Body of pancreas (tissue), 4 donors: ENCODE data around the gene BAG1. TPM values are rescaled to one million over a fixed set of nuclear protein-coding genes. Genes with fewer than 3 reads are reported as not detected.

ENCODE experiments used
- ATAC-seq: fragments of 150-250 bp; one replicate; pipeline ENCODE4 v1.9.1; 2016
- DNase-seq, 4 donors: peaks; one replicate each; pipeline ENCODE4 v3.0.0-alpha.2; 2019
- H3K27ac ChIP-seq, 4 donors: fragments of 200-600 bp; sonication (generic); 1 replicate in 3 of 4; 2 replicates in 1 of 4; pipeline versions ENCODE4 v1.5.1 to v1.6.1; 2016 to 2019; ENCODE audit warnings: mild to moderate bottlenecking in 1 of 4, mixed read lengths in 1 of 4, moderate library complexity in 1 of 4
- H3K27me3 ChIP-seq, 2 donors: fragments of 200-600 bp; sonication (generic); one replicate each; pipeline ENCODE4 v1.6.0; 2016; ENCODE audit warnings: mild to moderate bottlenecking in 1 of 2
- H3K36me3 ChIP-seq, 2 donors: fragments of 200-600 bp; sonication (generic); replicated peaks in 1 of 2; 2 replicates each; pipeline ENCODE4 v1.5.1; 2016; ENCODE audit warnings: low read depth in 2 of 2; ENCODE audit not compliant: insufficient read depth in 1 of 2
- H3K4me1 ChIP-seq: fragments of 200-600 bp; sonication (generic); one replicate; pipeline ENCODE4 v1.6.0; 2016
- H3K4me3 ChIP-seq, 2 donors: fragments of 200-600 bp; sonication (generic); 1 replicate in 1 of 2; 2 replicates in 1 of 2; pipeline ENCODE4 v1.5.1; 2016 to 2019
- H3K9me3 ChIP-seq, 3 donors: fragments of 200-600 bp; sonication (generic); 1 replicate in 2 of 3; 2 replicates in 1 of 3; pipeline ENCODE4 v1.5.1; 2016
- POLR2A ChIP-seq, 3 donors: fragments of 450-650 bp; IDR thresholded peaks; one replicate each; pipeline ENCODE4 v1.6.1; 2016; ENCODE audit warnings: antibody characterized with exemption in 3 of 3, mild to moderate bottlenecking in 2 of 3
- WGBS, 2 donors: methylation state at CpG; one replicate each; pipeline ENCODE4 v1.1.5; 2017; 5-methylcytosine and 5-hydroxymethylcytosine counted together
- intact Hi-C: fragments of 100-400 bp; cut with DNase I; formaldehyde crosslinking; loops from one replicate; pipeline ENCODE4 v1.15.1; 2023
- total RNA-seq, 2 donors: library from RNA; depleted of rRNA; stranded (reverse); fragments of >200 nt; gene quantifications; one replicate each; pipeline ENCODE4 v1.1.0, GENCODE V29; 2016
- TF ChIP-seq, protein P1 (sequence below), 7 experiments: fragments of 450-650 bp in 4 of 7; fragments of 200-600 bp in 3 of 7; sonication (generic) in 3 of 7; IDR thresholded peaks; one replicate each; pipeline ENCODE4 v1.5.1; 2016 to 2019; ENCODE audit warnings: antibody characterized with exemption in 7 of 7

BAG1 gene
- total RNA-seq, 2 donors from 2014 or later, result 46.5 to 80.2 TPM

DNA sequence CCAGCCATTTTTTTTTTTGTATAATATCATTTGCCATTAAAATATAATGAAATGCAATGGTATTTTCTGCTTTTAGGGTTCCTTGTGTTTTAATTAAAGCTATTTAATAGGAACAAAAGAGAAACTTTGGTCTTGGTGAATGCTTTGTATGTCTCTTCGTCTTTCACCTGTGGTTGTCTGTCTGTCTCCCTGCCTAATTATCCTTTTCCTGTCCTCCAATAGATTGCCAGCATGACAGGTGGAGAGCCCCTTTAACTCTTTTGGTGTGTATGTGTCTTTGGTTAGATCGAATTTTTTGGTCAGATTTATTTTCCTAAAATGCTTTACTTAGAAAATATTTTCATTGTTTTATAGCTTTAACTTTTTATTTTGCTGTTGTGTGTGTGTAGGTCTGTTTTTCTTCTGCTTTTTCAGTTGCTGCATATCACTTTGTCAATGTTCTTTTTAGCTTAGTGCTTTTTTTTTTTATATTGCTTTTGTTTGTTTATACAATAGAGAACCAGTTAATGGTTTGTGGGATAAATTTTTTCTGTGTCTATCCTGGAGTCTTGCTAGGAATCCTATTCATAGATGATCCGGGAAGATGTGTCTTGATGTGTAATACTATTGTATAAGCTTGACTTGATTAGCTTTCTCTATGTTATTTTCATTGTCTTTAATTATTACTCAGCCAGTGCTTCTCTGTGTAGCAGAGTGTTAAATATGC, 8.9 kb upstream of the BAG1 start:
- H3K9me3 ChIP-seq, result no peaks in the 10 kb centered on the region
- intact Hi-C loops, result no loop called here
- no peaks in the 10 kb centered on the region for H3K4me1 ChIP-seq
- no peak overlapping the region for H3K27ac ChIP-seq
- no peaks in the 10 kb centered on the region for H3K27me3 ChIP-seq
- ATAC-seq (no peak), DNase-seq (no peak)
- no peak overlapping the region for H3K4me3 ChIP-seq
- no peak for TF ChIP-seq POLR2A (IDR thresholded peaks at IDR 0.05)
- TF ChIP-seq, protein P1, sequence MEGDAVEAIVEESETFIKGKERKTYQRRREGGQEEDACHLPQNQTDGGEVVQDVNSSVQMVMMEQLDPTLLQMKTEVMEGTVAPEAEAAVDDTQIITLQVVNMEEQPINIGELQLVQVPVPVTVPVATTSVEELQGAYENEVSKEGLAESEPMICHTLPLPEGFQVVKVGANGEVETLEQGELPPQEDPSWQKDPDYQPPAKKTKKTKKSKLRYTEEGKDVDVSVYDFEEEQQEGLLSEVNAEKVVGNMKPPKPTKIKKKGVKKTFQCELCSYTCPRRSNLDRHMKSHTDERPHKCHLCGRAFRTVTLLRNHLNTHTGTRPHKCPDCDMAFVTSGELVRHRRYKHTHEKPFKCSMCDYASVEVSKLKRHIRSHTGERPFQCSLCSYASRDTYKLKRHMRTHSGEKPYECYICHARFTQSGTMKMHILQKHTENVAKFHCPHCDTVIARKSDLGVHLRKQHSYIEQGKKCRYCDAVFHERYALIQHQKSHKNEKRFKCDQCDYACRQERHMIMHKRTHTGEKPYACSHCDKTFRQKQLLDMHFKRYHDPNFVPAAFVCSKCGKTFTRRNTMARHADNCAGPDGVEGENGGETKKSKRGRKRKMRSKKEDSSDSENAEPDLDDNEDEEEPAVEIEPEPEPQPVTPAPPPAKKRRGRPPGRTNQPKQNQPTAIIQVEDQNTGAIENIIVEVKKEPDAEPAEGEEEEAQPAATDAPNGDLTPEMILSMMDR (IDR thresholded peaks at IDR 0.05), result no peak
- 69 to 83% methylated on average over 3 of the region's 3 CpGs for WGBS, 2 donors
- peaks cover 11 to 52% of the 10 kb centered on the region in 2 donors for H3K36me3 ChIP-seq

DNA sequence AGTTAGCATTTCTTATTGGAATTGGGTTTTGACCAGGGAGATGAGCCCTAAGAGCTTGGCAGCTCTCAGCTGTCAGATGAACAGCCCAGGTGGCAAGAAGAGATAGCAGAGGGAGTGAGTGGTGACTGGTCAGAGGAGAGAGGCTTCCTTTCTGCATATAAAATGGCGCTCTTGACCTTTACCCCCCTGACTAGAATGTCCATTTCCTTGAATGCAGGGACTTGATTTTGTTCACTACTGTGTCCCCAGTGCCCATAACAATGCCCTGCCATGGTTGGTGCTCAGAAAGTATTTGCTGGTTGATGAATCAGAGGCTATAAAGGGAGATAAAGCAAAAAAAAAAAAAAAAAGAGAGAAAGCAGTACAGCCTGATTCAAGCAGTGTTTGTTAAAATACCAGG, 7.6 kb upstream of the BAG1 start:
- H3K4me1 ChIP-seq, result no peaks in the 10 kb centered on the region
- no peaks in the 10 kb centered on the region for H3K27me3 ChIP-seq
- no peaks in the 10 kb centered on the region for H3K9me3 ChIP-seq
- WGBS, 2 donors, result 94 to 95% methylated on average over 1 of the region's 1 CpG
- intact Hi-C loops, result no loop called here
- no peak overlapping the region for H3K27ac ChIP-seq
- ATAC-seq (no peak), DNase-seq (no peak)
- TF ChIP-seq, protein P1 (IDR thresholded peaks at IDR 0.05), result no peak
- TF ChIP-seq POLR2A (IDR thresholded peaks at IDR 0.05), result no peak
- H3K4me3 ChIP-seq, result no peak overlapping the region
- peaks cover 7 to 44% of the 10 kb centered on the region in 2 donors for H3K36me3 ChIP-seq

DNA sequence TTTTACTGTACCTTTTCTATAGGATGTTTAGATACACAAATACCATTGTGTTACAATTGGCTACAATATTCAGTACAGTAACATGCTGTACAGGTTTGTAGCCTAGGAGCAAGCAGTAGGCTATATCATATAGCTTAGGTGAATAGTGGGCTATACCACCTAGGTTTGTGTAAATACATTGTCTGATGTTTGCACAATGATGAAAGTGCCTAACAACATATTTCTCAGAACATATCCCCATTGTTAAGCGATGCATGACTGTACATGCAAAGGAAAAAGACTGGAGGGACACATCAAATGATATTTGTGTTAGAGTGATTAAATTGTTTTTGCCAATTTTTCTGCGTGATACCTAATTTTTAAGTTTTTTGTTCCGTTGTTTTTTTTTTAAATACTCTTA, 5.6 kb upstream of the BAG1 start:
- Histone ChIP-seq H3K9me3 (no peaks in the 10 kb centered on the region), H3K27me3 (no peaks in the 10 kb centered on the region), H3K4me1 (peaks cover 13% of the 10 kb centered on the region), H3K36me3 (peaks cover 0 to 30% of the 10 kb centered on the region in 2 donors), H3K27ac (no peak overlapping the region), H3K4me3 (no peak overlapping the region)
- no peak for ATAC-seq
- no peak for DNase-seq
- TF ChIP-seq, protein P1 (IDR thresholded peaks at IDR 0.05), result no peak
- no peak for TF ChIP-seq POLR2A (IDR thresholded peaks at IDR 0.05)
- WGBS, 2 donors, result 94 to 95% methylated on average over 3 of the region's 3 CpGs
- intact Hi-C loops, result no loop called here

DNA sequence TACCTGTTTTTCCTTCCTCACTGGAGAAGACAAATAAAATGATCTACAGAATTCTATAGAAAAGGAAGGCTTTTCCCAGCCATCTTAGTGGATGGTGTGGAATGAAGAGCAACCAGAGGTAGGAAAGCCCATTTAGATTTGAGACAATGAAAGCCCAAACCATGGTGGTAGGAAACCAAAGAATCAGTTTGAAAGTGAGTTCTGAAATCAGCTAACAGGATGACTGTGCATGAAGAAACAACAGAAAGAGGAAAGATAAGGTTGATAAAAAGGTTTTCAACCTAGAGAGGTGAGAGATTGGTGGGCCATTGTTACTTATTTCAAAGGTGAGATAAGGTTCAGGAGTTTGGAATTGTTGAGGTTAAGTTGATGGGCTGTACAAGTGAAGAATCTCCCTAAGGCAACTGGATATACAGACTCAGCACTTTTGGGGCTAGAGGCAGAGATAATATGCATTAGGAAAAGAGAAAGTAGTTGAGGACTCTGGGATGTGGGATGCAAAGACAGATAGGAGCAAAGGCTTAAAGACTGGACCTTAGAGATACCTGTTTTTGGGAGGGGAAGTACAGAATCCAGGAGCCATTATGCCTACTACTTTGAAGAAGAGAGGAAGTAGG, 2.8 kb upstream of the BAG1 start:
- DNase-seq, result no peak
- ATAC-seq, result no peak
- no peak overlapping the region for H3K4me3 ChIP-seq
- intact Hi-C loops, result no loop called here
- H3K4me1 ChIP-seq, result peaks cover 23% of the 10 kb centered on the region
- no peaks in the 10 kb centered on the region for H3K9me3 ChIP-seq
- H3K27ac ChIP-seq, result no peak overlapping the region
- H3K36me3 ChIP-seq, result peaks cover 0 to 24% of the 10 kb centered on the region in 2 donors
- no peak for TF ChIP-seq POLR2A (IDR thresholded peaks at IDR 0.05)
- TF ChIP-seq, protein P1 (IDR thresholded peaks at IDR 0.05), result no peak
- H3K27me3 ChIP-seq, result no peaks in the 10 kb centered on the region
